ENCODE measurements around the gene GRIK3. TPM values are rescaled to one million over a fixed set of nuclear protein-coding genes. Genes with fewer than 3 reads are reported as not detected.

GRIK3 gene
- total RNA-seq, 1 experiment from 2014 or later: not detected

- no peak overlapping the region for H3K9ac ChIP-seq (ENCODE audit: low read length)
- H3K4me2 ChIP-seq (ENCODE audit: low read depth, low read length, poor library complexity, severe bottlenecking): no peak overlapping the region
- no peaks in the 10 kb centered on the region for H3K79me2 ChIP-seq (ENCODE audit: low read length)
- no peak overlapping the region for H2AFZ ChIP-seq (ENCODE audit: low read length)
- H3K27me3 ChIP-seq (ENCODE audit: low read length): no peaks in the 10 kb centered on the region
- H4K20me1 ChIP-seq (ENCODE audit: insufficient read depth, low read depth, low read length): no peaks in the 10 kb centered on the region
- H3K9me3 ChIP-seq (ENCODE audit: low read length): no peaks in the 10 kb centered on the region
- no peak for DNase-seq
- no peaks in the 10 kb centered on the region for H3K4me1 ChIP-seq (ENCODE audit: low read length)
- H3K36me3 ChIP-seq (ENCODE audit: insufficient read depth, low read length): no peaks in the 10 kb centered on the region
- no peak overlapping the region for H3K27ac ChIP-seq (ENCODE audit: low read length)
- no peaks in the 10 kb centered on the region for H3K9me2 ChIP-seq (replicated peaks; ENCODE audit: insufficient read depth, low read length)
- H3K4me3 ChIP-seq (ENCODE audit: low read length): no peak overlapping the region
Measured at GRCh38 chr1:36996106-36996505, 38.2 kb downstream of the GRIK3 start.

- no peaks in the 10 kb centered on the region for H3K27me3 ChIP-seq (ENCODE audit: low read length)
- no peak overlapping the region for H3K4me2 ChIP-seq (ENCODE audit: low read depth, low read length, poor library complexity, severe bottlenecking)
- H3K4me1 ChIP-seq (ENCODE audit: low read length): no peaks in the 10 kb centered on the region
- H4K20me1 ChIP-seq (ENCODE audit: insufficient read depth, low read depth, low read length): no peaks in the 10 kb centered on the region
- DNase-seq: no peak
- H3K79me2 ChIP-seq (ENCODE audit: low read length): no peaks in the 10 kb centered on the region
- H3K9me2 ChIP-seq (replicated peaks; ENCODE audit: insufficient read depth, low read length): no peaks in the 10 kb centered on the region
- H3K9ac ChIP-seq (ENCODE audit: low read length): no peak overlapping the region
- no peaks in the 10 kb centered on the region for H3K9me3 ChIP-seq (ENCODE audit: low read length)
- H3K4me3 ChIP-seq (ENCODE audit: low read length): no peak overlapping the region
- no peaks in the 10 kb centered on the region for H3K36me3 ChIP-seq (ENCODE audit: insufficient read depth, low read length)
- no peak overlapping the region for H2AFZ ChIP-seq (ENCODE audit: low read length)
- no peak overlapping the region for H3K27ac ChIP-seq (ENCODE audit: low read length)
Measured at GRCh38 chr1:36994868-36995267, 39.4 kb downstream of the GRIK3 start.

GRCh38 chr1:36994294-36994693 lies 40.0 kb downstream of the GRIK3 start:
- no peak for DNase-seq
- H3K79me2 ChIP-seq (ENCODE audit: low read length): no peaks in the 10 kb centered on the region
- H4K20me1 ChIP-seq (ENCODE audit: insufficient read depth, low read depth, low read length): no peaks in the 10 kb centered on the region
- no peaks in the 10 kb centered on the region for H3K4me1 ChIP-seq (ENCODE audit: low read length)
- H3K9ac ChIP-seq (ENCODE audit: low read length): no peak overlapping the region
- no peaks in the 10 kb centered on the region for H3K9me2 ChIP-seq (replicated peaks; ENCODE audit: insufficient read depth, low read length)
- H2AFZ ChIP-seq (ENCODE audit: low read length): no peak overlapping the region
- H3K27ac ChIP-seq (ENCODE audit: low read length): no peak overlapping the region
- H3K36me3 ChIP-seq (ENCODE audit: insufficient read depth, low read length): no peaks in the 10 kb centered on the region
- H3K4me3 ChIP-seq (ENCODE audit: low read length): no peak overlapping the region
- H3K4me2 ChIP-seq (ENCODE audit: low read depth, low read length, poor library complexity, severe bottlenecking): no peak overlapping the region
- no peaks in the 10 kb centered on the region for H3K9me3 ChIP-seq (ENCODE audit: low read length)
- H3K27me3 ChIP-seq (ENCODE audit: low read length): no peaks in the 10 kb centered on the region

- no peaks in the 10 kb centered on the region for H3K36me3 ChIP-seq (ENCODE audit: insufficient read depth, low read length)
- H3K27ac ChIP-seq (ENCODE audit: low read length): no peak overlapping the region
- H3K4me3 ChIP-seq (ENCODE audit: low read length): no peak overlapping the region
- H2AFZ ChIP-seq (ENCODE audit: low read length): no peak overlapping the region
- H3K4me1 ChIP-seq (ENCODE audit: low read length): no peaks in the 10 kb centered on the region
- H3K27me3 ChIP-seq (ENCODE audit: low read length): no peaks in the 10 kb centered on the region
- no peaks in the 10 kb centered on the region for H4K20me1 ChIP-seq (ENCODE audit: insufficient read depth, low read depth, low read length)
- H3K9ac ChIP-seq (ENCODE audit: low read length): no peak overlapping the region
- H3K4me2 ChIP-seq (ENCODE audit: low read depth, low read length, poor library complexity, severe bottlenecking): no peak overlapping the region
- no peaks in the 10 kb centered on the region for H3K79me2 ChIP-seq (ENCODE audit: low read length)
- H3K9me3 ChIP-seq (ENCODE audit: low read length): no peaks in the 10 kb centered on the region
- H3K9me2 ChIP-seq (replicated peaks; ENCODE audit: insufficient read depth, low read length): no peaks in the 10 kb centered on the region
- no peak for DNase-seq
Measured at GRCh38 chr1:36992139-36992943, 42.0 kb downstream of the GRIK3 start.

GRCh38 chr1:36991551-36991950 lies 42.8 kb downstream of the GRIK3 start:
- Histone ChIP-seq H3K27ac (ENCODE audit: low read length) (no peak overlapping the region), H3K9me2 (replicated peaks; ENCODE audit: insufficient read depth, low read length) (no peaks in the 10 kb centered on the region), H3K4me1 (ENCODE audit: low read length) (no peaks in the 10 kb centered on the region), H4K20me1 (ENCODE audit: insufficient read depth, low read depth, low read length) (no peaks in the 10 kb centered on the region), H3K79me2 (ENCODE audit: low read length) (no peaks in the 10 kb centered on the region), H3K36me3 (ENCODE audit: insufficient read depth, low read length) (no peaks in the 10 kb centered on the region), H3K4me2 (ENCODE audit: low read depth, low read length, poor library complexity, severe bottlenecking) (no peak overlapping the region), H3K4me3 (ENCODE audit: low read length) (no peak overlapping the region), H3K27me3 (ENCODE audit: low read length) (no peaks in the 10 kb centered on the region), H3K9me3 (ENCODE audit: low read length) (no peaks in the 10 kb centered on the region), H3K9ac (ENCODE audit: low read length) (no peak overlapping the region), H2AFZ (ENCODE audit: low read length) (no peak overlapping the region)
- no peak for DNase-seq

GRCh38 chr1:36990928-36991327 lies 43.4 kb downstream of the GRIK3 start:
- Histone ChIP-seq H3K27me3 (ENCODE audit: low read length) (no peaks in the 10 kb centered on the region), H2AFZ (ENCODE audit: low read length) (no peak overlapping the region), H4K20me1 (ENCODE audit: insufficient read depth, low read depth, low read length) (no peaks in the 10 kb centered on the region), H3K9me2 (replicated peaks; ENCODE audit: insufficient read depth, low read length) (no peaks in the 10 kb centered on the region), H3K4me2 (ENCODE audit: low read depth, low read length, poor library complexity, severe bottlenecking) (no peak overlapping the region), H3K4me3 (ENCODE audit: low read length) (no peak overlapping the region), H3K9me3 (ENCODE audit: low read length) (no peaks in the 10 kb centered on the region), H3K9ac (ENCODE audit: low read length) (no peak overlapping the region), H3K27ac (ENCODE audit: low read length) (no peak overlapping the region), H3K36me3 (ENCODE audit: insufficient read depth, low read length) (no peaks in the 10 kb centered on the region), H3K4me1 (ENCODE audit: low read length) (no peaks in the 10 kb centered on the region), H3K79me2 (ENCODE audit: low read length) (no peaks in the 10 kb centered on the region)
- DNase-seq: no peak

GRCh38 chr1:36989241-36989640 lies 45.1 kb downstream of the GRIK3 start:
- Histone ChIP-seq H3K27ac (ENCODE audit: low read length) (no peak overlapping the region), H3K4me1 (ENCODE audit: low read length) (no peaks in the 10 kb centered on the region), H3K4me3 (ENCODE audit: low read length) (no peak overlapping the region), H3K9me3 (ENCODE audit: low read length) (no peaks in the 10 kb centered on the region), H2AFZ (ENCODE audit: low read length) (no peak overlapping the region), H4K20me1 (ENCODE audit: insufficient read depth, low read depth, low read length) (no peaks in the 10 kb centered on the region), H3K36me3 (ENCODE audit: insufficient read depth, low read length) (no peaks in the 10 kb centered on the region), H3K9ac (ENCODE audit: low read length) (no peak overlapping the region), H3K79me2 (ENCODE audit: low read length) (no peaks in the 10 kb centered on the region), H3K9me2 (replicated peaks; ENCODE audit: insufficient read depth, low read length) (no peaks in the 10 kb centered on the region), H3K27me3 (ENCODE audit: low read length) (no peaks in the 10 kb centered on the region), H3K4me2 (ENCODE audit: low read depth, low read length, poor library complexity, severe bottlenecking) (no peak overlapping the region)
- DNase-seq: no peak

GRCh38 chr1:36988741-36989193 lies 45.5 kb downstream of the GRIK3 start:
- Histone ChIP-seq H3K9ac (ENCODE audit: low read length) (no peak overlapping the region), H3K27me3 (ENCODE audit: low read length) (no peaks in the 10 kb centered on the region), H3K9me3 (ENCODE audit: low read length) (no peaks in the 10 kb centered on the region), H3K9me2 (replicated peaks; ENCODE audit: insufficient read depth, low read length) (no peaks in the 10 kb centered on the region), H2AFZ (ENCODE audit: low read length) (no peak overlapping the region), H3K4me2 (ENCODE audit: low read depth, low read length, poor library complexity, severe bottlenecking) (no peak overlapping the region), H3K36me3 (ENCODE audit: insufficient read depth, low read length) (no peaks in the 10 kb centered on the region), H3K79me2 (ENCODE audit: low read length) (no peaks in the 10 kb centered on the region), H3K4me1 (ENCODE audit: low read length) (no peaks in the 10 kb centered on the region), H4K20me1 (ENCODE audit: insufficient read depth, low read depth, low read length) (no peaks in the 10 kb centered on the region), H3K27ac (ENCODE audit: low read length) (no peak overlapping the region), H3K4me3 (ENCODE audit: low read length) (no peak overlapping the region)
- DNase-seq: no peak
